Muscle of arm (tissue), 12 donors: ENCODE measurements around the gene LRIG2. TPM values are rescaled to one million over a fixed set of nuclear protein-coding genes. Genes with fewer than 3 reads are reported as not detected.
"Not testable (repeated sequence)": the region's sequence is repeated elsewhere in the genome, so short reads cannot be mapped to it uniquely, and the experiment has no call there.

ENCODE experiments used
- DNase-seq: peaks from one replicate; pipeline ENCODE4 v3.0.0-alpha.2; 2013
- polyA plus RNA-seq, 12 donors: library from polyadenylated mRNA; unstranded; fragments of 120-200 nt; gene quantifications; one replicate each; pipeline ENCODE4 v1.2.1, GENCODE V29; 2013; ENCODE audit not compliant: insufficient read length in 12 of 12

LRIG2 gene
- polyA plus RNA-seq, 12 donors = 9.4 to 18.7 (median 14.6) TPM; not detected in 1

- no peak for DNase-seq
Observed at GRCh38 chr1:113057006-113057405, 16.0 kb upstream of the LRIG2 start.

- no peak for DNase-seq
Observed at GRCh38 chr1:113058941-113059706, 13.9 kb upstream of the LRIG2 start.

GRCh38 chr1:113063456-113063855 is 9.5 kb upstream of the LRIG2 start:
- not testable (repeated sequence) for DNase-seq

- no peak for DNase-seq
Observed at GRCh38 chr1:113072141-113072756, 749 bp upstream of the LRIG2 start.

GRCh38 chr1:113073479-113073950 is 517 bp downstream of the LRIG2 start:
- DNase-seq = no peak

- no peak for DNase-seq
Observed at GRCh38 chr1:113074237-113074636, 1.2 kb downstream of the LRIG2 start.

GRCh38 chr1:113077978-113078377 is 5.0 kb downstream of the LRIG2 start:
- not testable (repeated sequence) for DNase-seq

- DNase-seq = no peak
Observed at GRCh38 chr1:113086541-113086940, 13.5 kb downstream of the LRIG2 start.

GRCh38 chr1:113088972-113089371 is 16.0 kb downstream of the LRIG2 start:
- no peak for DNase-seq

GRCh38 chr1:113090051-113090450 is 17.1 kb downstream of the LRIG2 start:
- no peak for DNase-seq

- no peak for DNase-seq
Observed at GRCh38 chr1:113091988-113092594, 19.1 kb downstream of the LRIG2 start.

GRCh38 chr1:113094506-113094905 is 21.5 kb downstream of the LRIG2 start:
- DNase-seq = no peak

- DNase-seq = peak; percentile 26
Observed at GRCh38 chr1:113095790-113096455, 22.9 kb downstream of the LRIG2 start.

- no peak for DNase-seq
Observed at GRCh38 chr1:113096493-113096892, 23.5 kb downstream of the LRIG2 start.

- DNase-seq = no peak
Observed at GRCh38 chr1:113101588-113101987, 28.6 kb downstream of the LRIG2 start.

- DNase-seq = no peak
Observed at GRCh38 chr1:113103048-113103447, 30.1 kb downstream of the LRIG2 start.

GRCh38 chr1:113103977-113104376 is 31.0 kb downstream of the LRIG2 start:
- DNase-seq = no peak

- no peak for DNase-seq
Observed at GRCh38 chr1:113106910-113107309, 33.9 kb downstream of the LRIG2 start.

- peak; percentile 8 for DNase-seq
Observed at GRCh38 chr1:113109908-113110554, 37.0 kb downstream of the LRIG2 start.

GRCh38 chr1:113118266-113118665 is 45.3 kb downstream of the LRIG2 start:
- no peak for DNase-seq

GRCh38 chr1:113123737-113124136 is 50.7 kb downstream of the LRIG2 start:
- no peak for DNase-seq

GRCh38 chr1:113124366-113124765 is 51.4 kb downstream of the LRIG2 start:
- DNase-seq = no peak
